AG09309 (cell line): Measurements from ENCODE around the gene IGFBP6.

Experiments used
- DNase-seq: peaks from one replicate; pipeline ENCODE4 v3.0.0-alpha.2; 2010; ENCODE audit warnings: low read depth
- H3K4me3 ChIP-seq: 2 replicates; pipeline ENCODE4 v1.5.1; 2011; ENCODE audit warnings: mild to moderate bottlenecking, low read depth, low read length, moderate library complexity; ENCODE audit not compliant: control insufficient read depth
- CTCF ChIP-seq: IDR thresholded peaks from 2 replicates; pipeline ENCODE4 v1.5.1; 2011; ENCODE audit warnings: mild to moderate bottlenecking, low read depth, low read length, inconsistent platforms; ENCODE audit not compliant: insufficient read depth, control insufficient read depth; ENCODE audit errors: missing control alignments

Gene IGFBP6

GRCh38 chr12:53098354-53098981 lies 1.0 kb downstream of the IGFBP6 start:
- H3K4me3 ChIP-seq, result peak overlapping the region; percentile 76
- no peak for TF ChIP-seq CTCF
- DNase-seq, result no peak

- peak overlapping the region; percentile 76 for H3K4me3 ChIP-seq
- peak; percentile 91 for DNase-seq
- peak; percentile 98 for TF ChIP-seq CTCF
Measured at GRCh38 chr12:53099071-53099882, 1.8 kb downstream of the IGFBP6 start.

- DNase-seq, result no peak
Measured at GRCh38 chr12:53100466-53101151, 3.1 kb downstream of the IGFBP6 start.

GRCh38 chr12:53101266-53101665 lies 3.8 kb downstream of the IGFBP6 start:
- no peak for DNase-seq
- H3K4me3 ChIP-seq, result no peak overlapping the region
- no peak for TF ChIP-seq CTCF

More at GRCh38 chr12:53100466-53101151, 3.1 kb downstream of the IGFBP6 start:
- no peak overlapping the region for H3K4me3 ChIP-seq
- no peak for TF ChIP-seq CTCF

- TF ChIP-seq CTCF, result no peak
- no peak for DNase-seq
- H3K4me3 ChIP-seq, result no peak overlapping the region
Measured at GRCh38 chr12:53101931-53102781, 4.7 kb downstream of the IGFBP6 start.
